Loucy (cell line): ENCODE results near the gene PPP1R15A.

Experiments
- H2AFZ ChIP-seq: fragments of 200-600 bp; sonication (generic); 2 replicates; pipeline ENCODE4 v1.6.0; 2016; ENCODE audit warnings: antibody characterized with exemption, mild to moderate bottlenecking, low read length, moderate library complexity
- H3F3A ChIP-seq: fragments of 200-600 bp; 2 replicates; pipeline ENCODE4 v1.6.0; 2016; ENCODE audit warnings: antibody characterized with exemption, low read depth, mild to moderate bottlenecking
- H3K27me3 ChIP-seq: fragments of 200-600 bp; sonication (generic); 2 replicates; pipeline ENCODE4 v1.6.1; 2014; ENCODE audit warnings: low read length, mild to moderate bottlenecking; ENCODE audit not compliant: insufficient read depth, poor library complexity, severe bottlenecking
- H3K36me3 ChIP-seq: fragments of 200-600 bp; sonication (generic); 2 replicates; pipeline ENCODE4 v1.6.1; 2016; ENCODE audit warnings: low read length; ENCODE audit not compliant: insufficient read depth
- H3K4me1 ChIP-seq: fragments of 200-600 bp; sonication (generic); 2 replicates; pipeline ENCODE4 v1.5.1; 2014; ENCODE audit warnings: low read length, mild to moderate bottlenecking; ENCODE audit not compliant: insufficient read depth, poor library complexity, severe bottlenecking
- H3K4me2 ChIP-seq: fragments of 200-600 bp; sonication (generic); 2 replicates; pipeline ENCODE4 v1.6.0; 2014; ENCODE audit warnings: antibody characterized with exemption, low read length, low read depth, mild to moderate bottlenecking; ENCODE audit not compliant: poor library complexity, severe bottlenecking
- H3K4me3 ChIP-seq: fragments of 200-600 bp; sonication (generic); 2 replicates; pipeline ENCODE4 v1.5.1; 2014; ENCODE audit warnings: low read length, mild to moderate bottlenecking, mixed read lengths; ENCODE audit not compliant: poor library complexity, severe bottlenecking
- H3K79me2 ChIP-seq: fragments of 200-600 bp; sonication (generic); 2 replicates; pipeline ENCODE4 v1.6.1; 2014; ENCODE audit warnings: low read length; ENCODE audit not compliant: insufficient read depth
- H3K9ac ChIP-seq: fragments of 200-600 bp; sonication (generic); 2 replicates; pipeline ENCODE4 v1.6.0; 2014; ENCODE audit warnings: mild to moderate bottlenecking, low read depth, low read length, moderate library complexity; ENCODE audit not compliant: poor library complexity, severe bottlenecking
- H3K9me2 ChIP-seq: fragments of 200-600 bp; sonication (generic); replicated peaks from 2 replicates; pipeline ENCODE4 v1.6.1; 2016; ENCODE audit warnings: low read depth, low read length, mixed read lengths
- H3K9me3 ChIP-seq: fragments of 200-600 bp; sonication (generic); 2 replicates; pipeline ENCODE4 v1.6.1; 2014; ENCODE audit warnings: mild to moderate bottlenecking, antibody characterized with exemption, low read length, low read depth; ENCODE audit not compliant: insufficient read depth
- H4K20me1 ChIP-seq: fragments of 200-600 bp; sonication (generic); 2 replicates; pipeline ENCODE4 v1.6.0; 2014; ENCODE audit warnings: antibody characterized with exemption, low read length, mild to moderate bottlenecking; ENCODE audit not compliant: insufficient read depth, poor library complexity, severe bottlenecking
- EZH2phosphoT487 ChIP-seq: fragments of 200-600 bp; IDR thresholded peaks from 2 replicates; pipeline ENCODE4 v1.6.1; 2018; ENCODE audit warnings: antibody characterized with exemption, mild to moderate bottlenecking, moderate library complexity, borderline replicate concordance
- TF ChIP-seq, protein P1 (sequence below): fragments of 200-600 bp; sonication (generic); conservative IDR thresholded peaks from 2 replicates; pipeline ENCODE4 v1.5.1; 2014; ENCODE audit warnings: mild to moderate bottlenecking, antibody characterized with exemption, low read length

PPP1R15A gene

GRCh38 chr19:48833977-48834376 is 38.2 kb upstream of the PPP1R15A start:
- Histone ChIP-seq H3F3A (no peaks in the 10 kb centered on the region), H3K9me2 (no peaks in the 10 kb centered on the region), H3K27me3 (no peaks in the 10 kb centered on the region), H3K79me2 (no peaks in the 10 kb centered on the region), H3K4me1 (peaks cover 16% of the 10 kb centered on the region), H3K36me3 (no peaks in the 10 kb centered on the region), H4K20me1 (no peaks in the 10 kb centered on the region), H3K9ac (no peak overlapping the region), H3K9me3 (no peaks in the 10 kb centered on the region), H2AFZ (no peak overlapping the region), H3K4me2 (no peak overlapping the region), H3K4me3 (no peak overlapping the region)
- TF ChIP-seq, protein P1, sequence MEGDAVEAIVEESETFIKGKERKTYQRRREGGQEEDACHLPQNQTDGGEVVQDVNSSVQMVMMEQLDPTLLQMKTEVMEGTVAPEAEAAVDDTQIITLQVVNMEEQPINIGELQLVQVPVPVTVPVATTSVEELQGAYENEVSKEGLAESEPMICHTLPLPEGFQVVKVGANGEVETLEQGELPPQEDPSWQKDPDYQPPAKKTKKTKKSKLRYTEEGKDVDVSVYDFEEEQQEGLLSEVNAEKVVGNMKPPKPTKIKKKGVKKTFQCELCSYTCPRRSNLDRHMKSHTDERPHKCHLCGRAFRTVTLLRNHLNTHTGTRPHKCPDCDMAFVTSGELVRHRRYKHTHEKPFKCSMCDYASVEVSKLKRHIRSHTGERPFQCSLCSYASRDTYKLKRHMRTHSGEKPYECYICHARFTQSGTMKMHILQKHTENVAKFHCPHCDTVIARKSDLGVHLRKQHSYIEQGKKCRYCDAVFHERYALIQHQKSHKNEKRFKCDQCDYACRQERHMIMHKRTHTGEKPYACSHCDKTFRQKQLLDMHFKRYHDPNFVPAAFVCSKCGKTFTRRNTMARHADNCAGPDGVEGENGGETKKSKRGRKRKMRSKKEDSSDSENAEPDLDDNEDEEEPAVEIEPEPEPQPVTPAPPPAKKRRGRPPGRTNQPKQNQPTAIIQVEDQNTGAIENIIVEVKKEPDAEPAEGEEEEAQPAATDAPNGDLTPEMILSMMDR: no peak
- no peak for TF ChIP-seq EZH2phosphoT487

DNA sequence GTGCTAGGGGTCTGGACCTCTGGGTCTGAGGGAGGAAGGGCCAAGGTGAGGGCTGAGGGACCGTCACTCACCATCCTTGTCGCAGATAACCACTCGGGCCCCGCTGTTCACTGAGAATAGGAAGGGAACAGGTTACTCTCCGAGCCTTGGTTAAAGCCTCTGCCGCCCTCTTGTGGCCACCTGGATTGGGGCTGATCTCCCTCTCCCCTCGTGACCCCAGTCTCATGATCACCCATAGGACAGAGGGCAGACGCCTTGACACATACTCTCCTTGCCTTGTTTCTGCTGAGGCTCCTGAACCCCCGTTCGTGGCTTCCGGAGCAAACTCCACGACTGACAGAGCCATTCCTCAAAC is 36.5 kb upstream of the PPP1R15A start:
- Histone ChIP-seq H3K4me1 (peaks cover 16% of the 10 kb centered on the region), H3K9ac (peak overlapping the region; percentile 69), H2AFZ (peak overlapping the region; percentile 90), H3K4me2 (peak overlapping the region; percentile 96), H3K79me2 (no peaks in the 10 kb centered on the region), H3K36me3 (no peaks in the 10 kb centered on the region), H3K9me3 (no peaks in the 10 kb centered on the region), H3K4me3 (peak overlapping the region; percentile 73), H3F3A (no peaks in the 10 kb centered on the region), H3K27me3 (no peaks in the 10 kb centered on the region), H3K9me2 (no peaks in the 10 kb centered on the region), H4K20me1 (no peaks in the 10 kb centered on the region)
- TF ChIP-seq, protein P1: peak; percentile 84
- no peak for TF ChIP-seq EZH2phosphoT487

DNA sequence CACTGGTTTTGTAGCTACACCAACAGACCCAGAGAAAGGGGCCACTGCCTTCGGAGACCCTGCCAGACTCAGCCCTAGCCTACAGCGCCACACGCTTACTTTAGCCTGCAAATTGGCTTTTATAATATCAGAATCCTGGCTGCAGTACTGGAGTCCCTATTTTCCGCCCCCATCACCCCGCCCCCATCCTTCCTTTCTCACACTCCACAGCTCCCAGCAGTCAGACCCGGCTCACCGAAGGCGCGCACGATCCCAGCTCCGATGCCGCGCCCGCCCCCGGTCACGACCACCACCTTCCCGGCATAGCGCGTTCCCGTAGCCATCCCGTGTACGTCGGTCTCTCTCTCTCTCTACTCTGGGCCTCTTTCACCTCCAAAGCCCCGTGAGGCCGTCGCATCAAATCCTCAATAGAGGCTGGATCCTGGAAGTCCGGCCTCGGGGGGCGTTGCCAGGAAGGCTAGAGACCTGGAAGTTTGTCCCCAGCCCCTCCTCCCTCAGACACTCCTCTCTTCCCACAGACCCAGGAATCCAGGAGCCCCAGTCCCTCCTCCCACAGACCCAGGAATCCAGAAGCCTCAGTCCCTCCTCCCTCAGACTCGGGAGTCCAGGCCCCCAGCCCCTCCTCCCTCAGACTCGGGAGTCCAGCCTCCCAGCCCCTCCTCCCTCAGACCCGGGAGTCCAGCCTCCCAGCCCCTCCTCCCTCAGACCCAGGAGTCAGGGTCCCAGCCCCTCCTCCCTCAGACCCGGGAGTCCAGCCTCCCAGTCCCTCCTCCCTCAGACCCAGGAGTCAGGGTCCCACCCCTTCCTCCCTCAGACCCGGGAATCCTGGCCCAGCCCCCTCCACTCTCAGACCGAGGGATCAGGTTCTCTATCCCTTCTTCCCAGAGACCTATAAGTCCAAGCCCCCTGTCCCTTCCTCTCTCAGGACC is 35.9 kb upstream of the PPP1R15A start, which contains the start of gene HSD17B14:
HSD17B14 (minus strand) TSS at position 403 of the 929 bp plus-strand sequence; CDS start at position 323, 80 bp downstream.
- H3K9me2 ChIP-seq: no peaks in the 10 kb centered on the region
- H3K4me2 ChIP-seq: peak within 1 kb of the TSS; percentile 96
- H3K9ac ChIP-seq: peak within 1 kb of the TSS; percentile 69
- H3F3A ChIP-seq: no peaks in the 10 kb centered on the region
- TF ChIP-seq, protein P1: no peak
- TF ChIP-seq EZH2phosphoT487: no peak
- no peaks in the 10 kb centered on the region for H3K9me3 ChIP-seq
- H3K4me3 ChIP-seq: peak within 1 kb of the TSS; percentile 73
- no peaks in the 10 kb centered on the region for H3K27me3 ChIP-seq
- H3K4me1 ChIP-seq: peaks cover 16% of the 10 kb centered on the region
- no peaks in the 10 kb centered on the region for H3K36me3 ChIP-seq
- H4K20me1 ChIP-seq: no peaks in the 10 kb centered on the region
- no peaks in the 10 kb centered on the region for H3K79me2 ChIP-seq
- H2AFZ ChIP-seq: peak within 1 kb of the TSS; percentile 90
